Lower leg skin (tissue), 3 donors: ENCODE measurements around the gene FGGY.

Source experiments
- CTCF ChIP-seq, 3 donors: fragments of 450-650 bp; IDR thresholded peaks; one replicate each; pipeline ENCODE4 v1.5.1; 2016; ENCODE audit warnings: antibody characterized with exemption in 3 of 3, mild to moderate bottlenecking in 3 of 3, moderate library complexity in 2 of 3
- POLR2A ChIP-seq, 2 donors: fragments of 450-650 bp; IDR thresholded peaks; one replicate each; pipeline ENCODE4 v1.6.1; 2016 to 2017; ENCODE audit warnings: antibody characterized with exemption in 2 of 2, mild to moderate bottlenecking in 1 of 2, moderate library complexity in 1 of 2

- no peak for TF ChIP-seq CTCF (IDR thresholded peaks at IDR 0.05)
- no peak for TF ChIP-seq POLR2A (IDR thresholded peaks at IDR 0.05)
Observed at GRCh38 chr1:59639266-59639665, 342.4 kb downstream of the FGGY start.
